Ishikawa (cell line): ENCODE results near the gene LDHD.

Experiments used
- TF ChIP-seq, protein P1 (sequence below): IDR thresholded peaks from 2 replicates; pipeline ENCODE4 v1.6.1; 2012; ENCODE audit warnings: low read depth, mild to moderate bottlenecking
- TF ChIP-seq, protein P2 (sequence below): IDR thresholded peaks from 2 replicates; pipeline ENCODE4 v1.6.1; 2012

DNA sequence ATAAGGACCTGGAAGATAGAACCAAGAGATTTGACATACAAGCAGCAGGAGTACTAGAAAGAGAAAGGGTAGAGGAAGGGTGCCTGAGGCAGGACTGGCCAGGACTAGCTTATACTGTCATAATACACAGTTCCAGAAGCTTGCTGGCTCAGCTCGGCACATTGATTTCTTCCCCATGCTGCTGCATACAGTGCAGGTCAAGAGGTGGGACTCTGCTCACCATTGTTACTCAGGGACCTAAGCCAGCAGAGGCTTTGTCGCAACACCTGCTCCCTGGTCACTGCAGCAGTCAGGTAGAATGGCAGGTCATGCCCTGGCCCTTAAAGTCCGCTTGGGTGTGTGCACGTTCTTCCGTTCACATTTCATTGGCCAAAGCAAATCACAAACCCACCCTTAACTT lies 32.8 kb downstream of the LDHD start:
- TF ChIP-seq, protein P1, sequence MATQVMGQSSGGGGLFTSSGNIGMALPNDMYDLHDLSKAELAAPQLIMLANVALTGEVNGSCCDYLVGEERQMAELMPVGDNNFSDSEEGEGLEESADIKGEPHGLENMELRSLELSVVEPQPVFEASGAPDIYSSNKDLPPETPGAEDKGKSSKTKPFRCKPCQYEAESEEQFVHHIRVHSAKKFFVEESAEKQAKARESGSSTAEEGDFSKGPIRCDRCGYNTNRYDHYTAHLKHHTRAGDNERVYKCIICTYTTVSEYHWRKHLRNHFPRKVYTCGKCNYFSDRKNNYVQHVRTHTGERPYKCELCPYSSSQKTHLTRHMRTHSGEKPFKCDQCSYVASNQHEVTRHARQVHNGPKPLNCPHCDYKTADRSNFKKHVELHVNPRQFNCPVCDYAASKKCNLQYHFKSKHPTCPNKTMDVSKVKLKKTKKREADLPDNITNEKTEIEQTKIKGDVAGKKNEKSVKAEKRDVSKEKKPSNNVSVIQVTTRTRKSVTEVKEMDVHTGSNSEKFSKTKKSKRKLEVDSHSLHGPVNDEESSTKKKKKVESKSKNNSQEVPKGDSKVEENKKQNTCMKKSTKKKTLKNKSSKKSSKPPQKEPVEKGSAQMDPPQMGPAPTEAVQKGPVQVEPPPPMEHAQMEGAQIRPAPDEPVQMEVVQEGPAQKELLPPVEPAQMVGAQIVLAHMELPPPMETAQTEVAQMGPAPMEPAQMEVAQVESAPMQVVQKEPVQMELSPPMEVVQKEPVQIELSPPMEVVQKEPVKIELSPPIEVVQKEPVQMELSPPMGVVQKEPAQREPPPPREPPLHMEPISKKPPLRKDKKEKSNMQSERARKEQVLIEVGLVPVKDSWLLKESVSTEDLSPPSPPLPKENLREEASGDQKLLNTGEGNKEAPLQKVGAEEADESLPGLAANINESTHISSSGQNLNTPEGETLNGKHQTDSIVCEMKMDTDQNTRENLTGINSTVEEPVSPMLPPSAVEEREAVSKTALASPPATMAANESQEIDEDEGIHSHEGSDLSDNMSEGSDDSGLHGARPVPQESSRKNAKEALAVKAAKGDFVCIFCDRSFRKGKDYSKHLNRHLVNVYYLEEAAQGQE, result no peak
- TF ChIP-seq, protein P2, sequence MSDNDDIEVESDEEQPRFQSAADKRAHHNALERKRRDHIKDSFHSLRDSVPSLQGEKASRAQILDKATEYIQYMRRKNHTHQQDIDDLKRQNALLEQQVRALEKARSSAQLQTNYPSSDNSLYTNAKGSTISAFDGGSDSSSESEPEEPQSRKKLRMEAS, result no peak
